Neural progenitor cell (in vitro differentiated cells): ENCODE results near the gene BMP7.

Experiments
- EZH2 ChIP-seq: fragments of 200-600 bp; sonication (generic); IDR thresholded peaks from 2 replicates; pipeline ENCODE4 v1.6.1; 2017; ENCODE audit warnings: antibody characterized with exemption, mild to moderate bottlenecking, moderate library complexity
- TF ChIP-seq, protein P1 (sequence below): fragments of 200-600 bp; sonication (generic); IDR thresholded peaks from 2 replicates; pipeline ENCODE4 v1.5.1; 2017; ENCODE audit warnings: antibody characterized with exemption, mild to moderate bottlenecking

DNA sequence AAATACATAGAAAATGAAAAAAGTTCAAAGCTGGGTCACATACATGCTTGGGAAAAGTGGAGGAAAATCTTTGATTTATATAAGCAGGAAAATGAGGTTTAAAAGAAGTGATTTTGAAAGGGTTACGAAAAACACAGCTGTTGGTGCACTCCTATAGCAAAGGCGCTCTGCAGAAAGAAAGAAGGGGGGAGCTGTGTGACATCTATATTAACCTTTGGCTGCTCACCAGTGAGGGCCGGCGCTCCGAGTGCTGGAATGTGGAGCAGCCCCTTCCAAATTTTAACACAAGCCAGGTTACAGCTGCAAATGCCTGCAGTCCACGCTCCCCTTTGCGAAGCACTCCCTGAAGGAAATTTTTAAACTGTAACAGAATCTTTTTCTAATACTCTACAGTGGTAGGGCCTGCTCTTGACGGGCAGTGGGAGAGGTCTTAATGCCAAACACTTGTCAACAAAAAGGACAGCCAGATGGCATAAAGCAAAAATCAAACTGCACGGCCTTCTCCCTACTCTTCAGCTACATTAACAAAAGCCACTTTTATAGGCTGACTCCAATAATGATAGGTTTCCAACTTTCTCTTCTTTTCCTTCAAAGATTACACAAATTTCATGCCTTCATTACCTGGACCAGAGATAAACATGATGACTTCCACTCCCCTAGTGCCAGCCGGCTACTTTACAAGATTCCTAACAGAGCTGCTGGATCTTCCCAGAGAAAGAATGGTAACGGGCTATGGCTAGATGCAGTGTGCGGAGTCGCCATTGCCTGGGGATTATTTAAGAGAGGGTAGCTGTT is 4.8 kb downstream of the BMP7 start:
- TF ChIP-seq, protein P1, sequence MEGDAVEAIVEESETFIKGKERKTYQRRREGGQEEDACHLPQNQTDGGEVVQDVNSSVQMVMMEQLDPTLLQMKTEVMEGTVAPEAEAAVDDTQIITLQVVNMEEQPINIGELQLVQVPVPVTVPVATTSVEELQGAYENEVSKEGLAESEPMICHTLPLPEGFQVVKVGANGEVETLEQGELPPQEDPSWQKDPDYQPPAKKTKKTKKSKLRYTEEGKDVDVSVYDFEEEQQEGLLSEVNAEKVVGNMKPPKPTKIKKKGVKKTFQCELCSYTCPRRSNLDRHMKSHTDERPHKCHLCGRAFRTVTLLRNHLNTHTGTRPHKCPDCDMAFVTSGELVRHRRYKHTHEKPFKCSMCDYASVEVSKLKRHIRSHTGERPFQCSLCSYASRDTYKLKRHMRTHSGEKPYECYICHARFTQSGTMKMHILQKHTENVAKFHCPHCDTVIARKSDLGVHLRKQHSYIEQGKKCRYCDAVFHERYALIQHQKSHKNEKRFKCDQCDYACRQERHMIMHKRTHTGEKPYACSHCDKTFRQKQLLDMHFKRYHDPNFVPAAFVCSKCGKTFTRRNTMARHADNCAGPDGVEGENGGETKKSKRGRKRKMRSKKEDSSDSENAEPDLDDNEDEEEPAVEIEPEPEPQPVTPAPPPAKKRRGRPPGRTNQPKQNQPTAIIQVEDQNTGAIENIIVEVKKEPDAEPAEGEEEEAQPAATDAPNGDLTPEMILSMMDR: no peak
- TF ChIP-seq EZH2: no peak
